CD14-positive monocyte (primary cell): ENCODE measurements around the gene MEOX1. TPM values are rescaled to one million over a fixed set of nuclear protein-coding genes. Genes with fewer than 3 reads are reported as not detected.
A peak's percentile ranks its signal among the peaks of the same experiment; 100 is the strongest.

Source experiments
- DNase-seq, 3 donors: peaks; one replicate each; pipeline ENCODE4 v3.0.0-alpha.2; 2011 to 2022
- H2AFZ ChIP-seq: 2 replicates; pipeline ENCODE4 v1.6.0; 2012; ENCODE audit warnings: mild to moderate bottlenecking, low read depth, low read length, inconsistent platforms; ENCODE audit not compliant: insufficient read depth, poor library complexity, severe bottlenecking
- H3K27ac ChIP-seq, 2 donors: 1 replicate in 1 of 2; 2 replicates in 1 of 2; pipeline ENCODE4 v1.5.1; 2012 to 2013; ENCODE audit warnings: low read length in 2 of 2, control low read depth in 1 of 2, inconsistent platforms in 1 of 2, low read depth in 1 of 2, mild to moderate bottlenecking in 1 of 2
- H3K27me3 ChIP-seq, 2 donors: one replicate each; pipeline versions ENCODE4 v1.6.0 to v1.6.1; 2011 to 2013; ENCODE audit warnings: low read length in 2 of 2; ENCODE audit not compliant: control insufficient read depth in 2 of 2, insufficient read depth in 2 of 2
- H3K36me3 ChIP-seq, 2 donors: replicated peaks in 1 of 2; 1 replicate in 1 of 2; 2 replicates in 1 of 2; pipeline versions ENCODE4 v1.5.1 to v1.6.1; 2012 to 2013; ENCODE audit warnings: low read length in 2 of 2, control low read depth in 1 of 2, inconsistent platforms in 1 of 2, mild to moderate bottlenecking in 1 of 2; ENCODE audit not compliant: insufficient read depth in 2 of 2, control insufficient read depth in 1 of 2
- H3K4me1 ChIP-seq, 2 donors: 1 replicate in 1 of 2; 2 replicates in 1 of 2; pipeline versions ENCODE4 v1.5.1 to v1.6.1; 2012 to 2013; ENCODE audit warnings: low read length in 2 of 2, control low read depth in 1 of 2, inconsistent platforms in 1 of 2, mild to moderate bottlenecking in 1 of 2, moderate library complexity in 1 of 2; ENCODE audit not compliant: insufficient read depth in 2 of 2, control insufficient read depth in 1 of 2
- H3K4me2 ChIP-seq: replicated peaks from 2 replicates; pipeline ENCODE3; 2012; ENCODE audit warnings: low read length, moderate library complexity, mild to moderate bottlenecking; ENCODE audit not compliant: poor library complexity, severe bottlenecking; ENCODE audit errors: extremely low read depth
- H3K4me3 ChIP-seq, 3 experiments: fragments of 200-600 bp in 1 of 3; sonication (generic) in 1 of 3; replicated peaks in 1 of 3; 1 replicate in 2 of 3; 2 replicates in 1 of 3; pipeline ENCODE4 v1.5.1; 2011 to 2013; ENCODE audit warnings: low read length in 3 of 3, mild to moderate bottlenecking in 3 of 3, control low read depth in 2 of 3, low read depth in 2 of 3, inconsistent platforms in 1 of 3, moderate library complexity in 1 of 3
- H3K79me2 ChIP-seq: 2 replicates; pipeline ENCODE4 v1.6.0; 2012; ENCODE audit warnings: mild to moderate bottlenecking, control low read depth, inconsistent platforms, low read length, moderate library complexity; ENCODE audit not compliant: insufficient read depth
- H3K9ac ChIP-seq: 2 replicates; pipeline ENCODE4 v1.6.0; 2017; ENCODE audit warnings: low read length, mild to moderate bottlenecking; ENCODE audit not compliant: insufficient read depth, poor library complexity, severe bottlenecking
- H3K9me3 ChIP-seq, 2 donors: replicated peaks in 1 of 2; 1 replicate in 1 of 2; 2 replicates in 1 of 2; pipeline versions ENCODE4 v1.5.1 to v1.6.1; 2012 to 2013; ENCODE audit warnings: low read length in 2 of 2, control low read depth in 1 of 2; ENCODE audit not compliant: control insufficient read depth in 1 of 2, insufficient read depth in 1 of 2
- H4K20me1 ChIP-seq: 2 replicates; pipeline ENCODE4 v1.6.0; 2012; ENCODE audit warnings: mild to moderate bottlenecking, low read length, control low read depth, moderate library complexity; ENCODE audit not compliant: insufficient read depth
- H3K27ac Mint-ChIP-seq, 7 donors: one replicate each; pipeline ENCODE4 v1.8.0; 2020; ENCODE audit warnings: mild to moderate bottlenecking in 7 of 7, mixed read lengths in 7 of 7, moderate library complexity in 6 of 7, inconsistent platforms in 2 of 7
- H3K27me3 Mint-ChIP-seq, 3 donors: one replicate each; pipeline ENCODE4 v1.8.0; 2021 to 2022; ENCODE audit warnings: low read depth in 3 of 3, mild to moderate bottlenecking in 3 of 3, mixed read lengths in 3 of 3, moderate library complexity in 3 of 3, inconsistent platforms in 1 of 3
- H3K36me3 Mint-ChIP-seq, 2 donors: one replicate each; pipeline ENCODE4 v1.8.0; 2020; ENCODE audit warnings: mixed read lengths in 2 of 2, inconsistent platforms in 1 of 2, mild to moderate bottlenecking in 1 of 2
- H3K4me1 Mint-ChIP-seq: one replicate; pipeline ENCODE4 v1.8.0; 2020; ENCODE audit warnings: mild to moderate bottlenecking, mixed read lengths
- H3K4me3 Mint-ChIP-seq, 2 donors: one replicate each; pipeline ENCODE4 v1.8.0; 2020; ENCODE audit warnings: mild to moderate bottlenecking in 2 of 2, mixed read lengths in 2 of 2, moderate library complexity in 1 of 2
- H3K9me3 Mint-ChIP-seq, 7 donors: one replicate each; pipeline ENCODE4 v1.8.0; 2020 to 2022; ENCODE audit warnings: mixed read lengths in 7 of 7, mild to moderate bottlenecking in 6 of 7, moderate library complexity in 6 of 7, inconsistent platforms in 2 of 7
- CTCF ChIP-seq: fragments of 200-600 bp; IDR thresholded peaks from one replicate; pipeline ENCODE4 v1.8.0; 2022; ENCODE audit warnings: antibody characterized with exemption, mild to moderate bottlenecking
- WGBS: methylation state at CpG from one replicate; pipeline ENCODE4 v1.1.5; 2013; ENCODE audit warnings: missing lambda C conversion rate; ENCODE audit not compliant: insufficient coverage; 5-methylcytosine and 5-hydroxymethylcytosine counted together
- intact Hi-C, 2 donors: fragments of 100-400 bp; cut with micrococcal nuclease; formaldehyde crosslinking; loops; one replicate each; pipeline versions ENCODE4 v1.15.0 to v1.15.1; 2023
- polyA plus RNA-seq, 3 donors: library from polyadenylated mRNA; depleted of rRNA in 1 of 3; unstranded in 2 of 3; stranded (reverse) in 1 of 3; fragments of 300-500 nt in 2 of 3; fragments of >200 nt in 1 of 3; fragmentation: Illumina TruSeq in 2 of 3; gene quantifications; 1 replicate in 2 of 3; 2 replicates in 1 of 3; pipeline ENCODE4 v1.2.3, GENCODE V29; 2012 to 2021

MEOX1 gene
- polyA plus RNA-seq, 3 donors, result 0.06 TPM; not detected in 2

- H3K4me1 ChIP-seq, result peaks cover 12 to 31% of the 10 kb centered on the region in 2 donors
- DNase-seq, result no peak
- intact Hi-C loops, result no loop called here
- H3K36me3 ChIP-seq, result no peaks in the 10 kb centered on the region
- WGBS, result 90% methylated on average over 4 of the region's 4 CpGs
- H3K4me1 Mint-ChIP-seq, result peaks cover 28% of the 10 kb centered on the region
- no peak overlapping the region for H3K9ac ChIP-seq
- no peak for TF ChIP-seq CTCF
- no peaks in the 10 kb centered on the region for H3K9me3 ChIP-seq
- H3K36me3 Mint-ChIP-seq, result no peaks in the 10 kb centered on the region
- no peak overlapping the region for H3K27ac ChIP-seq
- H4K20me1 ChIP-seq, result no peaks in the 10 kb centered on the region
- H3K4me3 Mint-ChIP-seq, result peak overlapping the region; percentile 35 to 46
- no peaks in the 10 kb centered on the region for H3K79me2 ChIP-seq
- H3K27ac Mint-ChIP-seq, result no peak overlapping the region
- H3K27me3 ChIP-seq, result peaks cover 0 to 12% of the 10 kb centered on the region in 2 donors
- H3K9me3 Mint-ChIP-seq, result peaks cover 0 to 3% (median 0%) of the 10 kb centered on the region in 7 donors
- H2AFZ ChIP-seq, result no peak overlapping the region
- no peak overlapping the region for H3K4me3 ChIP-seq
- H3K27me3 Mint-ChIP-seq, result peaks cover 18 to 35% (median 21%) of the 10 kb centered on the region in 3 donors
- no peak overlapping the region for H3K4me2 ChIP-seq
Measured at GRCh38 chr17:43644081-43644480, 17.6 kb downstream of the MEOX1 start.

GRCh38 chr17:43641416-43641815 lies 20.3 kb downstream of the MEOX1 start:
- Mint-ChIP-seq H3K4me1 (peaks cover 8% of the 10 kb centered on the region), H3K36me3 (no peaks in the 10 kb centered on the region), H3K27me3 (peaks cover 23 to 33% (median 24%) of the 10 kb centered on the region in 3 donors), H3K9me3 (peaks cover 0 to 3% (median 0%) of the 10 kb centered on the region in 7 donors), H3K27ac (peak overlapping the region in 1 of 7 donors; percentile 6), H3K4me3 (no peak overlapping the region)
- TF ChIP-seq CTCF, result no peak
- no peak overlapping the region for H3K27ac ChIP-seq
- H3K4me2 ChIP-seq, result no peak overlapping the region
- H3K9ac ChIP-seq, result no peak overlapping the region
- no peak overlapping the region for H2AFZ ChIP-seq
- intact Hi-C loops, result no loop called here
- no peaks in the 10 kb centered on the region for H4K20me1 ChIP-seq
- no peak for DNase-seq
- 80% methylated on average over 5 of the region's 7 CpGs for WGBS
- H3K36me3 ChIP-seq, result no peaks in the 10 kb centered on the region
- peaks cover 0 to 10% of the 10 kb centered on the region in 2 donors for H3K27me3 ChIP-seq
- peaks cover 4 to 10% of the 10 kb centered on the region in 2 donors for H3K4me1 ChIP-seq
- H3K9me3 ChIP-seq, result no peaks in the 10 kb centered on the region
- no peaks in the 10 kb centered on the region for H3K79me2 ChIP-seq
- H3K4me3 ChIP-seq, result no peak overlapping the region
